Measurements from ENCODE around the gene FOXP1.

Gene FOXP1

GRCh38 chr3:71282976-71283375, 300.6 kb downstream of the FOXP1 start:
- no peak overlapping the region for H3K4me3 ChIP-seq (ENCODE audit: control insufficient read depth, low read depth, low read length)
- no peak for TF ChIP-seq CTCF (conservative IDR thresholded peaks at IDR 0.05; ENCODE audit: control insufficient read depth, insufficient read depth, low read depth, low read length)
- no peak for DNase-seq (ENCODE audit: low read depth)

DNA sequence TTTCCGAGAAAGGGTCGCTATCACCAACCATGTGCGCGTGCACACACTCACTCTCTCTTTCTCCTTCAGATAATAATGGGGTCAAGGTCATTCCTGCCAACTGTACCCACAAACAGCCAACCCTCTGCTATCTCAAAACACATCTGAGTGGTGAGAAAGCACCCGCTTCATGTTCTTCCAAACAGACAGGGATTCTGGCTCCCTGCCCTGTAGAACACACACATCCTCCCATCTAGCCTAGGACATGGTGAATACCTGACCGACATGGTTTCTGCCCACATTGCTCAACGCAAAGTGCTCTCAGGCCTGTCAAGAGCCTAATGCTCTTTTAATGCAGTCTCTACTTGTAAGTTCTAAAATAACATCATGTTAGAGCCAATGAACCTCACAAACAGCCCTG, 302.2 kb downstream of the FOXP1 start:
- no peak for DNase-seq (ENCODE audit: low read depth)
- no peak for TF ChIP-seq CTCF (conservative IDR thresholded peaks at IDR 0.05; ENCODE audit: control insufficient read depth, insufficient read depth, low read depth, low read length)
- H3K4me3 ChIP-seq (ENCODE audit: control insufficient read depth, low read depth, low read length): no peak overlapping the region

- no peak for TF ChIP-seq CTCF (conservative IDR thresholded peaks at IDR 0.05; ENCODE audit: control insufficient read depth, insufficient read depth, low read depth, low read length)
- no peak overlapping the region for H3K4me3 ChIP-seq (ENCODE audit: control insufficient read depth, low read depth, low read length)
- DNase-seq (ENCODE audit: low read depth): no peak
These were observed 306.2 kb downstream of the FOXP1 start for GRCh38 chr3:71277341-71277740.

DNA sequence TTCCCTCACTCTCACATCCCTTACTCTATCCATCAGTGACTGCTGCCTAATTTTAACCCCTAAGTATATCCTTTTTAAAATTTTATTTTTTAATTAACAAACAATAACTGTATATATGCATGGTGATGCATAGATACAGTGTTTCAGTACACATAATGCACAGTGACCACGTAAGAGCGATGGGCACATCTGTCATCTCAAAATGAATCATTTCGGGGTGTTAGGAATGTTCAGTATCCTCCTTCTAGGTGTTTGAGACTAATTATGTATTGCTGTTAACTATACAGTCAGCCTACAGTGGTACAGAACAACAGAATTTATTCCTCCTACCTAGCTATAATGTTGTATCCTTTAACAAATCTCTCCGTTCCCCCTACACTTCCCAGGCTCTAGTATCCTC, 307.0 kb downstream of the FOXP1 start:
- no peak for TF ChIP-seq CTCF (conservative IDR thresholded peaks at IDR 0.05; ENCODE audit: control insufficient read depth, insufficient read depth, low read depth, low read length)
- H3K4me3 ChIP-seq (ENCODE audit: control insufficient read depth, low read depth, low read length): no peak overlapping the region
- DNase-seq (ENCODE audit: low read depth): no peak

- DNase-seq (ENCODE audit: low read depth): no peak
- no peak overlapping the region for H3K4me3 ChIP-seq (ENCODE audit: control insufficient read depth, low read depth, low read length)
- no peak for TF ChIP-seq CTCF (conservative IDR thresholded peaks at IDR 0.05; ENCODE audit: control insufficient read depth, insufficient read depth, low read depth, low read length)
These were observed 310.1 kb downstream of the FOXP1 start for GRCh38 chr3:71273453-71273852.

DNA sequence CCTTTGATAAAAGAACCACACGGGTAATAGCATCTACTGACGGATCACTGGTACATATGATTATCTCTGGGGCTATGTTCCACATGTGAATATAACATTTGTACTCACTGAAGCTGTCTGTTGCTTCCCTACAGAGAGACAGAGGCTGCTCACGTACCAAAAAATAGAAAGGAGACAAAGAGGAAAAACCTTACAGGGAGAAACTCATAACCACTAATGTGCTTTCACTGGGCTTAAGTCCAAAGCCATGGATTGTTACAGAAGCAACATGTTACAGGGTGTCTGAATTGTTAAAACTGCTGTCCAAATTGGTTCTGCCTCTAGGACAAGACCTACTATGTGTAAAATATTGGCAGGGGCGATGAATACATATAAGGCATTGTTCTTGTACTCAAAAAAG, 311.9 kb downstream of the FOXP1 start:
- no peak overlapping the region for H3K4me3 ChIP-seq (ENCODE audit: control insufficient read depth, low read depth, low read length)
- no peak for TF ChIP-seq CTCF (conservative IDR thresholded peaks at IDR 0.05; ENCODE audit: control insufficient read depth, insufficient read depth, low read depth, low read length)
- DNase-seq (ENCODE audit: low read depth): no peak

GRCh38 chr3:71269906-71270305, 313.6 kb downstream of the FOXP1 start:
- DNase-seq (ENCODE audit: low read depth): no peak
- TF ChIP-seq CTCF (conservative IDR thresholded peaks at IDR 0.05; ENCODE audit: control insufficient read depth, insufficient read depth, low read depth, low read length): no peak
- no peak overlapping the region for H3K4me3 ChIP-seq (ENCODE audit: control insufficient read depth, low read depth, low read length)
